Activated CD8-positive, alpha-beta memory T cell treated with anti-CD3 and anti-CD28 coated beads, Interleukin-2, amount 50 U/mL, for 1 hour (primary cell): ENCODE data around the gene TMEM72.

ENCODE experiments used
- DNase-seq: peaks from one replicate; pipeline ENCODE4 v3.0.0-alpha.2; 2020; ENCODE audit errors: extremely low read depth

TMEM72 gene

GRCh38 chr10:44933451-44934321 is 22.5 kb downstream of the TMEM72 start:
- DNase-seq, result no peak

GRCh38 chr10:44934416-44935200 is 23.5 kb downstream of the TMEM72 start:
- DNase-seq, result no peak

GRCh38 chr10:44935201-44935965 is 24.2 kb downstream of the TMEM72 start:
- DNase-seq, result no peak

- DNase-seq, result no peak
These were observed 24.8 kb downstream of the TMEM72 start for GRCh38 chr10:44935966-44936295.

- DNase-seq, result no peak
These were observed 25.3 kb downstream of the TMEM72 start for GRCh38 chr10:44936314-44936975.

- DNase-seq, result no peak
These were observed 26.3 kb downstream of the TMEM72 start for GRCh38 chr10:44937196-44938005.

- no peak for DNase-seq
These were observed 27.8 kb downstream of the TMEM72 start for GRCh38 chr10:44938956-44939355.

- no peak for DNase-seq
These were observed 28.7 kb downstream of the TMEM72 start for GRCh38 chr10:44939691-44940401.

- no peak for DNase-seq
These were observed 33.2 kb downstream of the TMEM72 start for GRCh38 chr10:44944354-44944753.

- DNase-seq, result no peak
These were observed 35.1 kb downstream of the TMEM72 start for GRCh38 chr10:44946205-44946604.

GRCh38 chr10:44947371-44948152 is 36.4 kb downstream of the TMEM72 start:
- DNase-seq, result no peak

- DNase-seq, result no peak
These were observed 37.5 kb downstream of the TMEM72 start for GRCh38 chr10:44948642-44949041.

GRCh38 chr10:44949127-44949802 is 38.1 kb downstream of the TMEM72 start:
- DNase-seq, result no peak

GRCh38 chr10:44949915-44950314 is 38.8 kb downstream of the TMEM72 start:
- DNase-seq, result no peak

GRCh38 chr10:44950326-44951225 is 39.4 kb downstream of the TMEM72 start:
- DNase-seq, result no peak

GRCh38 chr10:44951576-44952226 is 40.6 kb downstream of the TMEM72 start:
- DNase-seq, result no peak

- no peak for DNase-seq
These were observed 41.7 kb downstream of the TMEM72 start for GRCh38 chr10:44952779-44953231.
